A549 treated with Mapracorat at 1 μM for 4 hours (cell line): ENCODE measurements around the gene CDKN2C. TPM values are rescaled to one million over a fixed set of nuclear protein-coding genes. Genes with fewer than 3 reads are reported as not detected.

ENCODE experiments used
- total RNA-seq: library from RNA; stranded (reverse); fragments of 200-300 nt; extraction: Qiagen RNA extraction; gene quantifications from 5 replicates; pipeline ENCODE4 v1.2.3, GENCODE V29; 2022

The CDKN2C gene
- 9.2 to 12.3 TPM (median 11.2 TPM) in 5 replicates for total RNA-seq

DNA sequence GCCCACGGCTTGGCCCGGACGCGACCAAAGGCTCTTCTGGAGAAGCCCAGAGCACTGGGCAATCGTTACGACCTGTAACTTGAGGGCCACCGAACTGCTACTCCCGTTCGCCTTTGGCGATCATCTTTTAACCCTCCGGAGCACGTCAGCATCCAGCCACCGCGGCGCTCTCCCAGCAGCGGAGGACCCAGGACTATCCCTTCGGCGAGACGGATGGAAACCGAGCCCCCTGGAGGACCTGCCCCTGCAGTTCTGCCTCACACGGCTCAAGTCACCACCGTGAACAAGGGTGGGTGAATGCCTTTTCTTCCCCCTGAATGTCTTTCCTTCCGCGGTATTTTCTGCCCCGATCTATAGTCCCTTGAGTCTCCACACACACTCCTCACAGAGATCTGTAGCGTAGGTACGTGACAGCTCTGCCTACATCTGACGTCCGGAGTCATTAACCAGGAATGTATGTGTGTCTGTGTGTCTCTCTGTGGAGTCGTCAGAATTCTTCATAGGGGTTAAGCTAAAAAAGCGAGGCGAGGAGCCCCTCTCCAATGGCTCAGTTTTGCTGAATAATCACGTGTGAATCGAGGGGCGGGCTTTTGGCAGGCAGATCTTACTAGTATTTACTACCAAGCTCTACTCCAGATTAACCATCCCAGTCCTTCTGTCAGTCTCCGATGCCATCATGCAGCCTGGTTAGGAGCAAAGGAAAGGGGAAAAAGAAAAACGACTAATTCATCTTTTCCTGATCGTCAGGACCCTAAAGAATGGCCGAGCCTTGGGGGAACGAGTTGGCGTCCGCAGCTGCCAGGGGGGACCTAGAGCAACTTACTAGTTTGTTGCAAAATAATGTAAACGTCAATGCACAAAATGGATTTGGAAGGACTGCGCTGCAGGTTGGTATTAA is at the start of gene CDKN2C:
CDKN2C (plus strand) TSS at position 635 of the 898 bp plus-strand sequence; CDS start at position 759, 124 bp downstream.

GRCh38 chr1:50959913-50960844 is 9.9 kb upstream of the CDKN2C start, which contains the start of gene FAF1:
Gene FAF1, minus strand, starts transcription at chr1:50960267. Its CDS starts 456 bp downstream, at chr1:50959811.

Other genes starting within 250 kb of the CDKN2C start
- gene FAF1, start 10.0 kb upstream of the CDKN2C start, total RNA-seq = 33.0 to 39.4 TPM (median 38.8 TPM) in 5 replicates
- gene C1orf185, start 132.0 kb downstream of the CDKN2C start, total RNA-seq = not detected in 5 replicates